Lower lobe of right lung (tissue), 2 donors: ENCODE measurements around the gene RHBDD1. TPM values are rescaled to one million over a fixed set of nuclear protein-coding genes. Genes with fewer than 3 reads are reported as not detected.
A peak's percentile ranks its signal among the peaks of the same experiment; 100 is the strongest.

Experiments
- ATAC-seq, 2 donors: fragments of 200-7000 bp; cut with Tn5 transposase; one replicate each; pipeline ENCODE4 v1.9.1; 2020 to 2022; ENCODE audit warnings: mild to moderate bottlenecking in 2 of 2, moderate library complexity in 2 of 2
- DNase-seq: peaks from one replicate; pipeline ENCODE4 v3.0.0-alpha.2; 2020
- H3K27ac ChIP-seq: fragments of 200-600 bp; one replicate; pipeline ENCODE4 v1.8.0; 2022
- H3K27me3 ChIP-seq: fragments of 200-600 bp; one replicate; pipeline ENCODE4 v1.8.0; 2022; ENCODE audit warnings: low read depth
- H3K36me3 ChIP-seq: fragments of 200-600 bp; one replicate; pipeline ENCODE4 v1.8.0; 2022; ENCODE audit warnings: mild to moderate bottlenecking
- H3K4me1 ChIP-seq: fragments of 200-600 bp; one replicate; pipeline ENCODE4 v1.8.0; 2022
- H3K4me3 ChIP-seq: fragments of 200-600 bp; one replicate; pipeline ENCODE4 v1.8.0; 2022; ENCODE audit warnings: mild to moderate bottlenecking
- H3K9me3 ChIP-seq: fragments of 200-600 bp; one replicate; pipeline ENCODE4 v1.8.0; 2022
- CTCF ChIP-seq: fragments of 200-600 bp; IDR thresholded peaks from one replicate; pipeline ENCODE4 v1.8.0; 2022; ENCODE audit warnings: antibody characterized with exemption, mild to moderate bottlenecking
- intact Hi-C: fragments of 100-400 bp; cut with DNase I; formaldehyde crosslinking; loops from one replicate; pipeline ENCODE4 v1.11.0; 2022
- total RNA-seq: library from RNA; stranded (reverse); fragmentation: NEBNext Ultra II Directional; extraction: Animal tissue kit (Norgen Biotek cat#: 25700); gene quantifications from one replicate; pipeline ENCODE4 v1.2.1, GENCODE V29; 2021
- donor health status: DM: no; HTN: yes; CAD: no; lungs with severe emphysema.

RHBDD1 gene
- total RNA-seq, 1 donor from 2014 or later = 42.2 TPM

DNA sequence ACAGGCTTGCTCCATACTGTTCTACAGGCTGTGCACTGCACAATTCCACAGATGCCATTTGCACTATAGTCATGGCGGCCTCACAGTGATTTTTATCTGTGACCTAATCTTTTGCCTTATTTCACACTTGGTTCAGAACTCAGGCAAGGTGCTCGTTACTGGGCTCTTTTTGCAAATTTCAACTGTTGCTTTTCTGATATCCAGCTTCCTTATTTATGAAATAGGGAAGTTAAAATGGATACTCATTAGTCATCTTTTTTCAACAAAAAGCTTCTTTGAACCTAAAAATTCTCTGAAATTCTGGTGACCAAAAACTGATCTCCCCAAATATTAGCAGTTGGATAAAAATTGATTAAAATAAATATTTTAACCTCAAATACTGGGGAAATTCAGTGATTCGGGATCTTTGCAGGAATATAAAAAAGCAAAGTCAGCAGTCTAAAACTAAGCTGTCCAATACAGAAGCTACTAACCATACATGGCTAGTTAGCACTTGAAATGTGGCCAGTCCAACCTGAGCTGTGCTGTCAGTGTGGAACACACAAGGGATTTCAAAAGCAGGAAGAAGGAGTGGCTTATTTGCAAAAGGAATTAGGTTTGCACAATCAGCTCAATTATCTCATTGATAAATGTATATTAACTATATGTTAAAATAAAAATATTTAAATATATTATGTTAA lies 193.7 kb downstream of the RHBDD1 start:
- peaks cover 3% of the 10 kb centered on the region for H3K36me3 ChIP-seq
- no peaks in the 10 kb centered on the region for H3K9me3 ChIP-seq
- intact Hi-C loops = no loop called here
- TF ChIP-seq CTCF = no peak
- DNase-seq (no peak), ATAC-seq (no peak)
- H3K27ac ChIP-seq = no peak overlapping the region
- H3K4me1 ChIP-seq = no peaks in the 10 kb centered on the region
- H3K4me3 ChIP-seq = no peak overlapping the region
- no peaks in the 10 kb centered on the region for H3K27me3 ChIP-seq

DNA sequence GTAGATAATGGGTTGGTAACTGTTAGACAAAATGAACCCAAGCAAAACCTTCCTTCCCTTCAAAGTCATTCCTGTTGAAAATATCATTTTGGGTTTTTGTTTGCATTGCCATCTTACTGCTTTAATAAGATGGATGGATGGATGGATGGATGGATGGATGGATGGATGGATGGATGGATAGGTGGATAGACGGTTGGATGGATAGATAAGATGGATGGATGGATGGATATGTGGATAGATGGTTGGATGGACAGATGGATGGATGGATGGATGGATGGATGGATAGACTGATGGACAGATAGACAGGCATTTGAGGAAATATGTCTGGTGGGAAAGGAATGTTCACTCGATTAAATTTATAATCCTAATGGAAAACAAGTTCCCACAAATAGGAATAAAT lies 194.9 kb downstream of the RHBDD1 start:
- intact Hi-C loops = no loop called here
- no peak for ATAC-seq
- TF ChIP-seq CTCF = no peak
- Histone ChIP-seq H3K4me1 (no peaks in the 10 kb centered on the region), H3K27me3 (no peaks in the 10 kb centered on the region), H3K4me3 (no peak overlapping the region), H3K36me3 (peaks cover 1% of the 10 kb centered on the region), H3K27ac (no peak overlapping the region), H3K9me3 (no peaks in the 10 kb centered on the region)
- DNase-seq = no peak

- no peak overlapping the region for H3K27ac ChIP-seq
- no peaks in the 10 kb centered on the region for H3K9me3 ChIP-seq
- no peaks in the 10 kb centered on the region for H3K4me1 ChIP-seq
- intact Hi-C loops = no loop called here
- H3K27me3 ChIP-seq = no peaks in the 10 kb centered on the region
- no peak for DNase-seq
- H3K36me3 ChIP-seq = no peaks in the 10 kb centered on the region
- TF ChIP-seq CTCF = no peak
- ATAC-seq = no peak
- no peak overlapping the region for H3K4me3 ChIP-seq
These were observed 195.5 kb downstream of the RHBDD1 start for GRCh38 chr2:227031379-227031778.

DNA sequence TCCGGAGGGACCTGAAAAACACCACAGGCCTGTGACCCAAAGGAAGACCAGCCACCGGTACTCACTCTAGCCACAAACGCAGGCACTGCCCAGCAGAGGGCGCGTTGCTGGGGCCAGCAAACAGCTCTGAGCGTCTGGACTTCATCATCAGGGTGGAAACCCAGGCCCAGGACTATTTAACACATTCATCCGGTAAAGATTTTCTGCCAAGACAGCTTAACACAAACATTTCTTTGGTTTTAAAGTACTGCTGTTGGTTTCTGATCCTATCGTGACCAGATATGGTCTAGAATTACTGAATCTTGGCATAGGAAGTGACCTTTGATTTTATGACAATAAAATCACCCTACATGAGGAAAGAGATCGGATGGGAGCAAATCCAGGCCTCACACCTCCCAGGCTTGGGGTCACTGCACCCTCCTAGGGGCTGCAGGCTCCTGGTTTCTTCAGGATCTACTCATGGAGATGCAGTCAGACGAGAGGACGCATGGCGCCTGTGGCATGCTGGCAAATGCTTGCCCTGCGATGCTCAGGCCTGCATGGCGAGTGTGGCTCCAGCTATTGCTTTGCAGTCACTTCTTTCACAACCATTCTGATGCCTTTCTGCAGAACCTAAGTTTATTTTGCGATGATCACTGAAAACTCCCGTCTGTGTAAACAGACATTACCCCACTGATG lies 197.8 kb downstream of the RHBDD1 start:
- TF ChIP-seq CTCF = peak; percentile 43
- H3K4me1 ChIP-seq = no peaks in the 10 kb centered on the region
- H3K27me3 ChIP-seq = no peaks in the 10 kb centered on the region
- H3K9me3 ChIP-seq = no peaks in the 10 kb centered on the region
- no peak overlapping the region for H3K4me3 ChIP-seq
- DNase-seq (peak; percentile 50), ATAC-seq (peak in 1 of 2 donors; percentile 53)
- H3K27ac ChIP-seq = no peak overlapping the region
- no peaks in the 10 kb centered on the region for H3K36me3 ChIP-seq
- intact Hi-C loops = no loop called here

GRCh38 chr2:227035711-227036367 lies 200.0 kb downstream of the RHBDD1 start:
- H3K9me3 ChIP-seq = no peaks in the 10 kb centered on the region
- intact Hi-C loops = no loop called here
- TF ChIP-seq CTCF = no peak

More at GRCh38 chr2:227035711-227036367, 200.0 kb downstream of the RHBDD1 start:
- Histone ChIP-seq H3K4me1 (no peaks in the 10 kb centered on the region), H3K4me3 (no peak overlapping the region), H3K27ac (no peak overlapping the region), H3K36me3 (no peaks in the 10 kb centered on the region), H3K27me3 (no peaks in the 10 kb centered on the region)
- no peak for ATAC-seq
- no peak for DNase-seq
